HG03439 (cell line): ENCODE data around the gene SELENOK.

Experiments
- ATAC-seq: cut with Tn5 transposase; IDR thresholded peaks from one replicate; pipeline ENCODE4 v1.9.1; 2021; ENCODE audit warnings: mild to moderate bottlenecking, moderate library complexity; ENCODE audit not compliant: unreplicated experiment

Gene SELENOK

DNA sequence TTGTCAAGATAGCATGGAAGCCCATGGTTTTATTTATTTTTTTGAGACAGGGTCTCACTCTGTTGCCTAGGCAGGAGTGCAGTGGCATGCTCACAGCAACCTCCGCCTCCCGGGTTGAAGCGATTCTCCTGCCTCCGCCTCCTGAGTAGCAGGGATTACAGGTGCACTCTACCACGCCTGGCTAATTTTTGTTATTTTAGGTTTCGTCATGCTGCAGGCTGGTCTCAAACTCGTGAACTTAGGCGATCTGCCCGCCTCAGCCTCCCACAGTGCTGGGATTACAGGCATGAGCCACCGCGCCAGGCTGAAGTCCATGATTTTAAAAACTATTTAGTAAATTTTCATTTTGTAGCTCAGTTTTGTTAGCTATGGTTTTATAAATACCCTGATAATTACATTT, 7.0 kb downstream of the SELENOK start:
- ATAC-seq = no peak

DNA sequence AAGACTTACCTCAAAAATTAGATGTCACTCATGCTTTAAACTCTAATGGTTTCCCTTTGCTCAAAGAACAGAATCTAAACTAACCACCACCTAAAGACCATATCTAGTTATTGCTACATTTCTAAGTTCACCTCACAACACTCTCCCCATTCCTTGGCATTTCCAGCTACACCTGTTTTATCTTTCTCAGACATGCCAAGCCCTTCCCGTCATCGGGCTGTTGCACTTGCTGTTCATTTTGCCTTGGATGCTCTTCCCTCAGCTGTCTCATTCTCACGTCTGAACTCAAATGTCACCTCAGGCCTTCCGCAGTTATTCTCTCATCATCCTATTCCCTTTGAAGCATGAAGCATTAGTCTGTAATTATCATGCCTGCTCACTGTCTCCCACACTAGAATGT, 8.7 kb downstream of the SELENOK start:
- ATAC-seq = no peak

DNA sequence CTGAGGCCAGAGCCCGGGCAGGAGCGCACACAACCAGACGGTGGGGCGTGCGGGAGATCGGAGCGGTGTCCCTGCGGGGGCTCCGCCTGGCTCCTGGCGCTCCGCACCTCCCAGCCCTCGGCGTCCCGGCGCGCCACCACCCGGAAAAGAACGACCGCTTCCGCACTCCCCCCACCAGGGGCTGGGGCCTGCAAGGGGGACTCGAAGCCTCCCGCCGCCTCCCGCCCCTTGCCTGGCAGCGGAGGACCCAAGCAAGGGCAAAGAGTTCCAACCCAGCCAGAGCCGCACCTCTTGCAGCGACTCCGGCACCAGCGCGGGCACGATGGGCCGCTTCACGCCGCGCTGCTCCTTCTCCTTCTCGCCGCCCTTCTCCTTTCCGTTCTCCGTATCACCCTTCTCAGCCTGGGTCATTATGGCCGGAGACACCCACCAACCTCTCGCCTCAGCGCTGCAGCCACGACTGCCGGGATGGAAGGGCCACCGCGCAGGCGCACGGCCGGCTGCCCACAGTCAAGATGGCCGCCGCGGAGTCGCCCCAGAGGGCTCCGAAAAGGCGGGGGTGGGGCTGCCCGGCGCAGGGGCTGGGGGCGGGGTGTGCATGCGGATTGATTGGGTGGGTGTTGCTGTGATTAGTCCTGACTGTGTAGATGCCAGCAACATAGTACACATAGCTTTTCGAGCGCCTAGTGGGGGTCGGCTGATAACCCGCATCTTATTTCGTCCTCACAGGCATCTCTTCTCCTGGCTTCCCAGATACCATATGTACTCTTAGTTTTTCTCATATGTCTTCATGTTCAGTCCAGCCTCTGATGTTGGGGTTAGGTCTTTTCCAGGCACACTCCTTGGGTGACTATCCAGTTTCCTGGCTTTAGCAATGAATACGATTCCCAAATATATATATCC, 9.7 kb downstream of the SELENOK start, which contains the start of gene ACTR8:
Gene ACTR8 (minus strand): TSS at position 462 of the 903 bp plus-strand sequence. CDS start 51 bp downstream, at position 411.
- ATAC-seq = peak; percentile 81

DNA sequence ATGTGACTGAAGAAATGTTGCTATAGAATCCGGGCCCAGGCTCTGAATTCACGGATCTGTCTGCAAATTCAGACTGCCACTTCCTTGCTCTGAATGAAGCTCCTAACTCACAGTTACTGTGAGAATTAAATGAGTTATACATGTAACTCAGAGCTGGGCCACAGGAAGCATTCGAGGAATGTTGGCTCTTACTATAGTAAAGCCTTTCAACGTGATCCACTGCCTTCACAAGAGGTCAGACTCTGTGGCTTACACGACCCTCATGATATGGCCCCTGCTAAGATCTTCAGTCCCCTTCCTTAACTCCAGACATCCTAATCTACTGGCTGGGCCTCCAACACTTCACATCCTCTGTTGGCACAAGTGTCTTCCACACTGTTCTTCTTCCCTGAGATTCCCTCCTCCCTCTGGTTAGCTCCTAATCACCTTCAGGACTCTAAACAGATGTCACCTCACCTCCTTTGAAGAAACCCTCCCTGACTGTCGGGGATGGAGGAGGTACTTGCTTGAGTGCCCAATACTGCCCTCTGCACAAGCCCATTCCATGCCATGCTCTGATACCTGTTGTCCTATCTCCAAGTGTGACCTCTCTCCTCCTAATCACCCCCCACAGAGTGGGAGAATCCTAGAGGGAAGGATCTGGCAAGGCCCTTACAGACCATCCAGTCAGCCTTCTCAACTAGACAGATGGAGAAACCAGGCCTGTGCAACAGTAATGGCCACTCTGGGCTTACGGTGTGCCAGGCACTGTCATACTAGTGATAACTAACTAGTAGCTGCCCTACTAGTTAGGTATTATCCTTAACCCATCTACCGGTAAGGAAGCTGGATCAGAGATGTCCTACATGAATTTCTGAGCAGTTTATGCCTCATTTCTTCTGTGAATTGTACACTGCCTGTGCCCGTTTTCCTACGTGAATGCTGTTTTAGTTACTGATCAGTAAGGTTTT, 11.0 kb downstream of the SELENOK start:
- ATAC-seq = no peak

DNA sequence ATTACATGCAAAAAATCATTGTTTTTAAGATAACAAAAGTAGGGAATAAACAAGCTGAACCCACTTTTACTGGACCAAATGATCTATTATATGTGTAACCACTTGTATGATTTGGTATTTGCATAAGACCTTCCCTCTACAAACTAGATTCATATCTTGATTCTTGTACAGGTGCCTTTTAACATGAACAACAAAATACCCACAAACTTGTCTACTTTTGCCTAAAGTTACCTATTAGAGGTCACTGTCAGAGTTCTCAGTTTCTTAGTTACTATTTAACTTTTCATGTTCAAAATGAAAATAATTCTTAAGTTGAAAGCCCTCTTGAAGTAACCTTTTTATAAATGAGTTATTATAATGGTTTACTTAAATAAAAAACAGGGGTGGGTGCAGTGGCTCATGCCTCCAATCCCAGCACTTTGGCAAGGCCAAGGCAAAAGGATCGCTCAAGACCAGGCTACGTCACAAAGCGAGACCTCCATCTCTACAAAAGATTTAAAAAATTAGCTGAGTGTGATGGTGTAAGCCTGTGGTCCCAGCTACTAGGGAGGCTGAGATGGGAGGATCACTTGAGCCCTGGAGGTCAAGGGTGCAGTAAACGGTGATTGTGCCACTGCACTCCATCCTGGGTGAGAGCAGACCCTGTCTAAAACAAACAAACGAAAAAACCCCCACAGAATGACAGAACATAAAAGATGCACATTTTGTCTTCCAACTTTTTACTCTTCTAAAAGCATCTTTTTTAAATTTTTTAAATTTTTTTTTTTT, 25.7 kb downstream of the SELENOK start:
- no peak for ATAC-seq

DNA sequence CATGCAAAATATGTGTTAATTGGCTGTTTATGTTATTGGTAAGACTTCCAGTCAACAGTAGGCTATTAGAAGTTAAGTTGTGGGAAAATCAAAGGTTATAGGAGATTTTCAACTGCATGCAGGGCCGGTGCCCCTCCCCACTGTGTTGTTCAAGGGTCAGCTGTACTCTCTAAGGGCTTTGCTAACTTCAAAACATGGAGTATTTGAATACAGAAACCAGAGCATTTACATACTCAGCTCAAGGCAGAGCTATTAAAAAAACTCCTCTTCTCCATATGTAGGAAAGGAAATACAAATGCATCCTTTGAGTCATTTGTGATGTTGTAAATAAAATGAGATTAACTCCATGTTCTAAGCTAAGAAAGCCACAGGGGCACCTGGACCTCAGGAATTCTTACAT, 28.5 kb downstream of the SELENOK start:
- ATAC-seq = no peak

DNA sequence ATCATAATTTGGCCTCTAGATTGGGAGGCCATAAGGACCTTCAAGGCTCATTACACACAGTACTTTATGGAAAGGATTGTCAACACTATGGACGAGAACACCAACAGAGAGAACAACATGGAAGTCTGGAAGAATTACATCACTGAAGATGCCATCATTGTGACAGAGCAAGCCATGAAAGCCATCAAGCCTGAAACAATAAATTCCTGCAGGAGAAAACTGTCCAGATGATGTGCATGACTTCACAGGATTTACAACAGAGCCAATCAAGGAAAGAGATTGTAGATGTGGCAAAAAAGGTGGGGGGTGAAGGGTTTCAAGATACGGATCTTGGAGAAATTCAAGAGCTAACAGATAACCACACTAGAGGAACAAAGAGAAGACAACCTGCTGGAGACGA, 29.4 kb downstream of the SELENOK start:
- ATAC-seq = no peak

DNA sequence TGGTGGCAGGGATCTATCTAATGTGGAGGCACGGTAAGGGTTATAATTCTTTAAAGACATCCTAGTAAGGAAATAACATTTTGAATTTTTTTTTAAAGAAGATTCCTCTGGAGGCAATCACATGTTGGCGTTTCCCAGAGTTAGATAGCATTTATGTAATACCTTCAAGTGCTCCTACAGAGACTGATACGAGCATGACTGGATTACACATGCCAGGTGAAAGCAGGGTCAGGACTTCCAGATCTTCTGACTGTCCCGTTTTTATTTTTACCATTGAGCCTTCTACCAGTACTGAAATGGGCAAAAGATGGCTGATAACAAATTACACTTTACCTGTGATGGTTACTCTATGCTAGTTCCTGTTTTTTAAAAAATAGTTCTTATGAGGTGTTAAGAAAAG, 31.5 kb downstream of the SELENOK start:
- ATAC-seq = no peak

DNA sequence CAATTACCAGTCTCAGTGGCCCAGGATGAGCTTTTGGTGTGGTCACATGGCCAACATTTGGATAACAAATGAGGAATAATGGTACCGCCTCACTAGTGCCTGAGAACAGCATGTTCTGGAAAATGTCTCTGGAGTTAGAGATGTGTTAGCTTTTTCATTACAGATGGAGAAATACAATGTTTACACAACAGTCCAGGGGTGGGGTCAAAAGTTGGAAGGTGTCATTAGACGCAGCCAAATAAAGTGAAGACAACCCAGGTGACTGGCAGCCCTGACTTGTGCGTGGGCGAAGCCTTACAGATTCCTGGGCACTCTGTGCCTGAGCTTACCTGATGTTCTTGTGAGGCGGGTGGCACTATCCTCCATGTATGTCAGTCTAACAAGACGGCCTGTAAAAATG, 32.5 kb downstream of the SELENOK start:
- ATAC-seq = no peak

DNA sequence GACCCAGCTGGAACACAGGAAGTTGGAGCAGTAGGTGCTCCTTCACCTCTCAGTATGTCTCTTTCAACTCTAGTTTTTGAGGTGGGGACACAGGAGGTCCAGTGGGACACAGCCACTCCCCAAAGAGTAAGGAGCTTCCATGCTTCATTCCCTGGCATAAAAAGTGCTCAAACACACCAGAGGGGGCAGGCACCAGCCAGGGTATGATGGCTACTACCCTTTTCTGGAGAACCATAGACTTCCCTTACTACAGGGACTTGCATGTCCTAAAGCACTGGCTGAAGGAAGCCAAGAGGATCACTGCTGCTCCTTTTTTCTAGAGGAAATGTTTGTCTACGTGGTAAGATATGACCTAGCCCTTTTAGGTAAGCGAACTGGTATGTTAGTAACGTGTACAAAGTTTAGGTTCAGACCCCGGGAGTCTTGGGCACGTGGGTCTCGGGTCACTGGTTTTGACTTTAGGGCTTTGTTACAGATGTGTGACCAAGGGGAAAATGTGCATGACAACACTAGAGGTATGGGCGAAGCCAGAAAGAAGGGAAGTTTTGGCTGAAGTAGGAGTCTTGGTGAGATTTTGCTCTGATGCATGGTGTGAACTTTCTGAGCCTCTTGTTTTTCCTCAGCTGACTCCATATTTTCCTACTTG, 33.4 kb downstream of the SELENOK start:
- ATAC-seq = no peak

DNA sequence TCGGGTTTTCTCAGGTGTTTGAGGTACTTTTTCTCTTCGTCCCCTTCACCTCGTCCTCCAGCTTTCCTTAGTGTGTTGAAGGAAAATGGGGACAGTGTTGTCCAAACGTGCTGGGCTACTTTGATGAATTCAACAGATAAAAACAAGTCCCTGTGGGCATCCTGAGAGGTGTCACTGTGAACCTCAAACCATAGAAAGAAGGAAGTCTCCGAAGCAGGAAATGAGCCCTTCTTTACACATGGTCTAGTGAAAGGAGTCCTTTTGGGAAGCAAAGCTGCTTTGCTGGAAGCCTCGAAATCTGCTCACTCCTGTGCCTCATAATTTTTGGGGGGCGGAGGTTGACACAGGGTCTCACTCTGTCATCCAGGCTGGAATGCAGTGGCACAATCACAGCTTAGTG, 34.7 kb downstream of the SELENOK start:
- no peak for ATAC-seq

DNA sequence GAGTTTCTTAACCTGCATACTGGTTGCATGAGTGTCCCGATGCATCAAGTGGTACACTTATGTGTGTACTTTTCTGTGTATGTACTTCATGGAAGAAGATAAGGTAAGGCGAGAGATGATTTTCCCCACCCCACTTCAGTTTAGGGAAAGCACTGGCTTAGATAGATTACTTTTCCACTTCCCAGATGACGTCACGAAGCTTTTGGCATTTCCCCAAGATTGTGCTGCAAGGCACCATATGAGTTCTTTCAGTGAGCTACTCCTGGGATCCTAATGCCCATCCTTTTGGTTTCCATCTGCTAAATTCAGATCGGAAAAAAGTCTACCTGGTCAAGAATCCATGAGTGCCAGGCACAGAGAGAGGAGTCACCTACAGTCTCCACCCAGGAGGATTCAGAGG, 40.8 kb downstream of the SELENOK start:
- no peak for ATAC-seq

DNA sequence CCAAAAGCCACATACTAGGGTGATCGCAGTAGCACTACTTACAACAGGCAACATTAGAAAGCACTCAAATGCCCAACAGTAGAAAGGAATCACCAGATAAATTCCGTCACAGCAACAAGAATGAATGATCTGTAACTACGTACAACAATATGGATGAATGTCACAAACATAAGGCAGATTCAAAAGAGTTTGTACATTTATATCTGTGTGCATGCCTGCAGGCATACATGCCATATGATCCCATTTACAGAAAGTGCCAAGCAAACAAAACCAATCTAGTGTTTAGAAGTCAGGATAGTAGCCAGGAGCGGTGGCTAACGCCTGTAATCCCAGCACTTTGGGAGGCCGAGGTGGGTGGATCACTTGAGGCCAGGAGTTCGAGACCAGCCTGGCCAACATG, 41.7 kb downstream of the SELENOK start:
- no peak for ATAC-seq

DNA sequence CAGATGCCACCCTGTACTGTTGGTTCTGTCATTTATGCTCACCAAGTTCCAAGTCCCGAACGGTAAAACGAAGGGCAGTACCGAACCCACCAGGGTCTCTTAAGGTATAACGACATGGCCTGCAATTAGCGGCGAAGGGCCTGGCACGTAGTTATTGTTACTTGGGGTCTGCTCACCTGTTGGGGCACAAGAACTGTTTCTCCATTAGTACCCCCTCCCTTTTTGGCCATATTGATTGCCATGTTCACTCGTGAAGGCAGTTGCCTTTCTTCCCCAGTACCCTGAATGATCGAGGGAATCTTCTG, 44.9 kb downstream of the SELENOK start:
- no peak for ATAC-seq

DNA sequence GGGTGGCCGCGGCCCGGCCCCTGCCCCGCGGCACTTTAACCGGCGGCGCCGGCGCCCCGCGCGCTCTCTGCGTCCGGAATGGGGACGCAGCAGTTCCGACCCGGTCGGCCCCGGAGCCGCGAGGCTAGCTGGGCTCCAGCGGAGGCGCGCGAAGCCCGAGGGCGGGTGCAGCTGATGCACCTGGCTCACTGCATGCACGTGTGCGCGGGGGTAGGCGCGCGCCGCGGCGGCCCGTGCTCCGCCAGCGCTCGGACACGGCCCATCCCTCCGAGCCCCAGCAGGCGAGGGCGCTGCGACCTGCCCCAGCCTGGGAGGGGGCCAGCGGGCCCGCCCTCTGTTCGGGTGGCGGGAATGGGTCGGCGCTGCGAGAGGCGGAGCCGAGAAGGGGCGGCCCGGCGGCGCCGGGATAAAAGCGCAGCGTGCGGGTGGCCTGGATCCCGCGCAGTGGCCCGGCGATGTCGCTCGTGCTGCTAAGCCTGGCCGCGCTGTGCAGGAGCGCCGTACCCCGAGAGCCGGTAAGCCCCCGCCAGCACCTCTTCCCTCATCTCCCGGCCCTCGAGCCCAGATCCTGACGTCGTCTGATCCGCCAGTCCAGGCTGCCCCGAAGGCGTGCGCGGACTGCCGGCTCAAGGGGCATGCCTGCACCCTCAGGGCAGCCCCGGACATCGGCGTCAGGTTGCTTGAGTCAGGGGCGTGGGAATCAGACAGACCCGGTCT, 45.4 kb downstream of the SELENOK start, which contains the start of the genes CHDH and IL17RB:
Gene CHDH (minus strand): TSS at position 286 of the 717 bp plus-strand sequence. CDS start 22,411 bp downstream, outside the sequence.
Gene IL17RB (plus strand): TSS at position 435 of the 717 bp plus-strand sequence. CDS start 21 bp downstream, at position 456.
- peak; percentile 41 for ATAC-seq

DNA sequence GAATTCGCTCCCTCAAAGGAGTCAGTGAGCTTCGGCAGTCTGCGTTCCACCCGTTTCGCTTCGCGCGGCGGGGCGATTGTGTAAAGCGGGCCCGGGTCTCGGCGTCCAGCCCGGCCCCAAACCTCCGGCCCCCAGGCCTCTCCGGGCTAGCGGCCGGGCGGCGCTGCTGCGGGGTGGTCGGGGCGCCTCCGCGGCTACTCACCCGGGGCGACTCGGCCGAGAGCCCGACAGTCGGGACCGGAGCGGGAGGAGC, 45.9 kb downstream of the SELENOK start:
- peak; percentile 20 for ATAC-seq

DNA sequence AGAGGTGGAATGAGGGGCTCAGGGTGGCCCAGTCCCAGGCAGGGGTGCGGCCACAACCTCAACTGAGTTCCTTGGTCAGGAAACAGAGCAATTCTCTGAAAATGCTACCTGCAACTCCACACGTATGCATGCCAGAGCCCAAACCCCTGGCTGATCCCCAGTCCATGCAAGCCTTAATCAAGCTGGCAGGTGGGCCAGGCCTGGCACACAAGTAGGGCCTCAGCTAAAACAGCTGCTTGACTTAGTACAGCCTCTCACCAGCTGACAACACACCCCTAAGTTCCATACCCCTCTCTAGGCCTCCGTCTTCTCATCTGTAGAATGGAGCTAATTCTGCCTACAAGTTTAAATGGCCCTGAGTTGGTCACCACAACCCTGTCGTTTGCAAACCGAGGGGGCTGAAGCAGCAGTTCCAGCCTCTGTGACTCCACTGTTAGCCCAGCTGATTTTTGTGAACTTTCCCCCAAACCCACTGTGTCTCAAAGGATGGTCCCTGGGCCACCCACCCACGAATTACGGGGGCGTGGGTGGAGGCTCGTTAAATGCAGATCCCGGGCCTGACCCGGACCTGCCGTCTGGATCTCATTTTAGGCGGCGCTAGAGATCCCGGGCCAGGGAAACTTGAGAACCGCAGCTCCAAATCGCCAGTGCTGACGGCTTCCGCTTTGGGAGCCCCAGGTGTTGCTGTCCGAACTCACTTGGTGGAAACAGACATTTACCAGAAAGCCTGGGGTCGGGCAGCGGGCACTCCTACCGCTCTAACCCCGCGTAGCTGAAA, 46.4 kb downstream of the SELENOK start:
- peak; percentile 22 for ATAC-seq

DNA sequence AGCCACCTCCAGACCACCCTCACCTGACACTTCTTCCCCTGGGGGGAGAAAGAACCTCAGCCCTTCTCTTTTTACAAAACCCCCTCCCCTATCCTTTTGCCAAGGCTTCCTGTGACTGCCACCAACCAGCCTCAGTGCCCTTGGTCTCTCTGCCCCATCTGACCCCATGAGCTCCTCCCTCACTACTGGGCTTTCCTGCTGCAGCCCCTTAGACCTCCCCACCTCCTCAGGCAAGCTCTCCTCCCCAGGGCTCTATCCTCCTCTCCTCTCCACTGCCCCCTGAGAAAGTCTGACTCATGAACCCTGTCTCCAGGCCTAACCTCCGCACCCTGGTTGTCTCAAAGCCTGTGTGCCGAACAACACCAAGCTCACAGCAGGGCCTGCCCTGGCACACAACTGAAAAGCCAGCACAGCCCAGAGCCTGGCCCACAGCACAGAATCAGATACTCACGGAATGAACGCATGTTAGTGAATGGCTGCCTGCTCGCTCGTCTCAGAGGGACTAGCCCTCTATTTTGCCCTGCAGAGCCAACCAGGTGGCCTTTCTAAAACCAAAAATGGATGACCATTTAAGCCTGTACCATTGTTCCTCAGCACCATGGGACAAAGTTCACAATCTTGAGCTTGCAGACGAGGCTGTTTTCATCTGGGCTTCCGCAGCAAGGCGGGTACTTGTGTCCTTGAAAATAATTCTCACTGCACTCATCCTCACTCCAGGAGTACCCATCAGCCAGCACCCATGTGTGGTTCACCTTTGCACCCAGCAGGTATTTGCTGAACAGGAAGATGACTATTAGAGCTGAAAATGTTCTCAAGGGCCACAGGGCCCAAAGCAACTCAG, 47.2 kb downstream of the SELENOK start:
- no peak for ATAC-seq
